ENCODE results near the gene TGFA. TPM values are rescaled to one million over a fixed set of nuclear protein-coding genes. Genes with fewer than 3 reads are reported as not detected.

TGFA gene
- total RNA-seq, 4 donors from 2014 or later: 0.46 to 2.0 (median 1.3) TPM

DNA sequence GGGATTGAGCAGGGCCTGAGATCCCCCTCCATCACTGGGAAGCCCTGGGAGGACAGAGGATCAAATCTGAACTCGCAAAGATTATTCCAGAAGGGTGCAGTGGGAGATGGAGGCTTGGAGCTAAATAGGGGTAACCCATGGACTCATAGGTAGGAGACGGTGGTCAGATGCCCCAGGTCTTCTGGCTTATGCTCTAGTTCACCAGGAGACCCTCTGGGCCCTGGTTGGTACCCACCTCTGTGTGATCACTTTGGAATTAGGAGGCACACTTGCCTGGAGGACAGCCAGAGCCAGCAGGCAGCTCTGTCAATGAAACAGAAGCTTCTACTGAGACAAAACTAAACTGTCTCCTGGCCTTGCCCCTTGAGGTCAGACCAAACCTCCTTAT is 110.6 kb downstream of the TGFA start:
- TF ChIP-seq CTCF (IDR thresholded peaks at IDR 0.05) (no peak), POLR2AphosphoS5 (IDR thresholded peaks at IDR 0.05) (no peak), EP300 (IDR thresholded peaks at IDR 0.05) (no peak), POLR2A (IDR thresholded peaks at IDR 0.05; ENCODE audit: low read depth) (no peak)
- H3K4me3 ChIP-seq: no peak overlapping the region
- intact Hi-C loops (cut with DNase I): no loop called here
- H3K27ac ChIP-seq (replicated peaks in 1 of 4): no peak overlapping the region
- 62% methylated on average over 2 of the region's 2 CpGs for WGBS
- H3K9me3 ChIP-seq: no peaks in the 10 kb centered on the region
- no peaks in the 10 kb centered on the region for H3K4me1 ChIP-seq
- peak; percentile 75 for DNase-seq (ENCODE audit: extremely low spot score)
- no peaks in the 10 kb centered on the region for H3K27me3 ChIP-seq
- H3K36me3 ChIP-seq: no peaks in the 10 kb centered on the region

GRCh38 chr2:70442301-70443077 is 111.1 kb downstream of the TGFA start:
- no peak overlapping the region for H3K4me3 ChIP-seq
- no peaks in the 10 kb centered on the region for H3K36me3 ChIP-seq
- no peak for TF ChIP-seq POLR2A (IDR thresholded peaks at IDR 0.05; ENCODE audit: low read depth)
- TF ChIP-seq EP300 (IDR thresholded peaks at IDR 0.05): no peak
- no peak for TF ChIP-seq CTCF (IDR thresholded peaks at IDR 0.05)
- TF ChIP-seq POLR2AphosphoS5 (IDR thresholded peaks at IDR 0.05): no peak
- no peaks in the 10 kb centered on the region for H3K27me3 ChIP-seq
- DNase-seq (ENCODE audit: extremely low spot score): peak; percentile 86
- intact Hi-C loops (cut with DNase I): no loop called here
- H3K9me3 ChIP-seq: no peaks in the 10 kb centered on the region
- no peaks in the 10 kb centered on the region for H3K4me1 ChIP-seq
- H3K27ac ChIP-seq (replicated peaks in 1 of 4): no peak overlapping the region
- WGBS: 78% methylated on average over 5 of the region's 8 CpGs

GRCh38 chr2:70440621-70441020 is 113.0 kb downstream of the TGFA start:
- Histone ChIP-seq H3K27ac (replicated peaks in 1 of 4) (no peak overlapping the region), H3K36me3 (no peaks in the 10 kb centered on the region), H3K27me3 (no peaks in the 10 kb centered on the region), H3K9me3 (no peaks in the 10 kb centered on the region), H3K4me3 (no peak overlapping the region), H3K4me1 (no peaks in the 10 kb centered on the region)
- intact Hi-C loops (cut with DNase I): no loop called here
- TF ChIP-seq EP300 (IDR thresholded peaks at IDR 0.05): no peak
- no peak for TF ChIP-seq POLR2AphosphoS5 (IDR thresholded peaks at IDR 0.05)
- no peak for TF ChIP-seq POLR2A (IDR thresholded peaks at IDR 0.05; ENCODE audit: low read depth)
- no peak for TF ChIP-seq CTCF (IDR thresholded peaks at IDR 0.05)
- DNase-seq (ENCODE audit: extremely low spot score): peak; percentile 66

- Histone ChIP-seq H3K4me1 (no peaks in the 10 kb centered on the region), H3K27me3 (no peaks in the 10 kb centered on the region), H3K36me3 (no peaks in the 10 kb centered on the region), H3K4me3 (no peak overlapping the region), H3K9me3 (no peaks in the 10 kb centered on the region), H3K27ac (replicated peaks in 1 of 4) (no peak overlapping the region)
- intact Hi-C loops (cut with DNase I): no loop called here
- TF ChIP-seq POLR2AphosphoS5 (IDR thresholded peaks at IDR 0.05) (no peak), CTCF (IDR thresholded peaks at IDR 0.05) (no peak), EP300 (IDR thresholded peaks at IDR 0.05) (no peak), POLR2A (IDR thresholded peaks at IDR 0.05; ENCODE audit: low read depth) (no peak)
- 52% methylated on average over 1 of the region's 1 CpG for WGBS
- no peak for DNase-seq (ENCODE audit: extremely low spot score)
Observed at GRCh38 chr2:70435138-70435537, 118.5 kb downstream of the TGFA start.

DNA sequence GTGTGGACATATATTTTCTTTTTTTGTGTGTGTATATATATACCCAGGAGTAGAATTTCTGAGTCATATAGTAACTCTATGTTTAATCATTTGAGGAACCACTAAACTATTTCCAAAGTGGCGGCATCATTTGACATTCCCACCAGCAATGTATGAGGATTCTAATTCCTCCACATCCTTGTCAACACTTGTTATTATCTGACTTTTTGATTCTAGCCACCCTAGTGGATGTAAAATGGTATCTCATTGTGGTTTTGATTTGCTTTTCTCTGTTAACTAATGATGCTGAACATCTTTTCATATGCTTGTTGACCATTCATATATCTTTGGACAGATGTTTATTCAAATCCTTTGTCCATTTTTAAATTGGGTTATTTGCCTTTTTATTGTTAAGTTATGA is 120.3 kb downstream of the TGFA start:
- Histone ChIP-seq H3K4me1 (no peaks in the 10 kb centered on the region), H3K27ac (replicated peaks in 1 of 4) (no peak overlapping the region), H3K27me3 (no peaks in the 10 kb centered on the region), H3K36me3 (no peaks in the 10 kb centered on the region), H3K4me3 (no peak overlapping the region), H3K9me3 (no peaks in the 10 kb centered on the region)
- intact Hi-C loops (cut with DNase I): no loop called here
- WGBS: 96% methylated on average over 1 of the region's 1 CpG
- no peak for DNase-seq (ENCODE audit: extremely low spot score)
- TF ChIP-seq CTCF (IDR thresholded peaks at IDR 0.05): no peak
- TF ChIP-seq POLR2A (IDR thresholded peaks at IDR 0.05; ENCODE audit: low read depth): no peak
- TF ChIP-seq EP300 (IDR thresholded peaks at IDR 0.05): no peak
- no peak for TF ChIP-seq POLR2AphosphoS5 (IDR thresholded peaks at IDR 0.05)

All from esophagus muscularis mucosa (tissue), 4 donors.